ENCODE data around the gene ERP27. TPM values are rescaled to one million over a fixed set of nuclear protein-coding genes. Genes with fewer than 3 reads are reported as not detected.
A peak's percentile ranks its signal among the peaks of the same experiment; 100 is the strongest.

Gene ERP27
- total RNA-seq, 1 donor from 2014 or later: not detected

DNA sequence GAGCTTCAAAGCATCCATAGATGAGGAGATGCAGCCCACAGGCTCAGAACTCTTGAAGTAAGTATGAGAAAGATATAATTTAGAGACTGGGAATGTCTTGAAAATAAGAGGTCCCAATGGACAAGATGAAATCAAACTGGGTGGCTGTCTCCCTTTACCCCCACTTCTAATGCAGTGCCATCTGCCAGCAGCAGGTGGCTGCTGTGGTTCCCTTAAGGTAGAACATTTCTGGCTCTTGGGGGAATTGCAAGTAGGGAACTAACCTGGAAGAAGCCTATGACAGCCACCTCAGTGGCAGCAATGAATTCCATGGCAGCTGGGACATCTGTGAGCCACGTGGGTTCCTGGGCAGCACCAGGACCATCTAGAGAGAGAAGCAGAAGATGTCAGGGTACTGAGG lies 648 bp downstream of the ERP27 start:
- Histone ChIP-seq H2AFZ (replicated peaks) (no peak overlapping the region), H3K4me3 (no peak overlapping the region), H3K79me2 (ENCODE audit: low read depth) (no peaks in the 10 kb centered on the region), H3K36me3 (no peaks in the 10 kb centered on the region), H4K20me1 (ENCODE audit: low read depth) (no peaks in the 10 kb centered on the region), H3K4me1 (no peaks in the 10 kb centered on the region), H3K9ac (no peak overlapping the region), H3K4me2 (no peak overlapping the region), H3F3A (ENCODE audit: low read depth) (no peaks in the 10 kb centered on the region), H3K27ac (no peak overlapping the region), H3K9me3 (ENCODE audit: low read depth) (no peaks in the 10 kb centered on the region), H3K27me3 (no peaks in the 10 kb centered on the region)
- DNase-seq (ENCODE audit: low spot score): no peak
- no peaks in the 10 kb centered on the region for H3K36me3 Mint-ChIP-seq
- H3K27ac Mint-ChIP-seq: no peak overlapping the region
- H3K4me3 Mint-ChIP-seq: no peak overlapping the region
- H3K27me3 Mint-ChIP-seq (ENCODE audit: insufficient read depth, low read depth): peaks cover 5% of the 10 kb centered on the region
- no peak for TF ChIP-seq CTCF (IDR thresholded peaks at IDR 0.05)
- TF ChIP-seq EZH2 (IDR thresholded peaks at IDR 0.05): no peak
- TF ChIP-seq EZH2phosphoT487 (IDR thresholded peaks at IDR 0.05): no peak
- H3K9me3 Mint-ChIP-seq: no peaks in the 10 kb centered on the region
- H3K4me1 Mint-ChIP-seq: no peaks in the 10 kb centered on the region

DNA sequence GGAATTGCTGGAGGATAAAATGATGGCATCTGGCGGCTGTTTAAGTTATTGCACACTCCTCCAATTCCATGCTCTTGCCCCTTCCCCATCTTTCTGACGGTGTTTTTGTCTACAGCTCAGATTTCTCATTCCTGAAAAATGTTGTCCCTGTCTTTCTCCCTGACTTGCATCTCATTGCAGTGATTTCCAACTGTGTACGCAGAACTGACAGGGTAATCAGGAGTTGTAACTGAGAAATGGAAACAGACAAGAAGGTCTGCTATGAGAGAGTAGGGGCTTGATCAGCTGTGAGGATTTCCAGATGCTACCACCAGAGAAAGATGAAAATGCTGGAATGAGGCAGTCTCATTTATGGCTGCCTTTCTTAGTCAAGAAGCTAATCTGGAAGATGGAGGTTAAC lies 1.3 kb downstream of the ERP27 start:
- H3K4me3 Mint-ChIP-seq: no peak overlapping the region
- no peaks in the 10 kb centered on the region for H3K9me3 Mint-ChIP-seq
- H3K9ac ChIP-seq: no peak overlapping the region
- H3K4me3 ChIP-seq: no peak overlapping the region
- no peak overlapping the region for H3K27ac ChIP-seq
- no peaks in the 10 kb centered on the region for H3K27me3 ChIP-seq
- no peak for DNase-seq (ENCODE audit: low spot score)
- no peaks in the 10 kb centered on the region for H3K9me3 ChIP-seq (ENCODE audit: low read depth)
- no peaks in the 10 kb centered on the region for H3K36me3 Mint-ChIP-seq
- H3K4me1 Mint-ChIP-seq: no peaks in the 10 kb centered on the region
- H2AFZ ChIP-seq (replicated peaks): no peak overlapping the region
- H4K20me1 ChIP-seq (ENCODE audit: low read depth): no peaks in the 10 kb centered on the region
- no peak for TF ChIP-seq EZH2 (IDR thresholded peaks at IDR 0.05)
- TF ChIP-seq EZH2phosphoT487 (IDR thresholded peaks at IDR 0.05): no peak
- no peak for TF ChIP-seq CTCF (IDR thresholded peaks at IDR 0.05)
- H3K4me1 ChIP-seq: no peaks in the 10 kb centered on the region
- no peak overlapping the region for H3K27ac Mint-ChIP-seq
- H3K79me2 ChIP-seq (ENCODE audit: low read depth): no peaks in the 10 kb centered on the region
- H3K27me3 Mint-ChIP-seq (ENCODE audit: insufficient read depth, low read depth): peaks cover 5% of the 10 kb centered on the region
- H3K4me2 ChIP-seq: no peak overlapping the region
- no peaks in the 10 kb centered on the region for H3K36me3 ChIP-seq
- H3F3A ChIP-seq (ENCODE audit: low read depth): no peaks in the 10 kb centered on the region

- Histone ChIP-seq H3K79me2 (ENCODE audit: low read depth) (no peaks in the 10 kb centered on the region), H3K27me3 (no peaks in the 10 kb centered on the region), H3K9ac (no peak overlapping the region), H3K9me3 (ENCODE audit: low read depth) (no peaks in the 10 kb centered on the region), H3K36me3 (no peaks in the 10 kb centered on the region), H3K27ac (no peak overlapping the region), H3K4me3 (no peak overlapping the region), H3F3A (ENCODE audit: low read depth) (no peaks in the 10 kb centered on the region), H4K20me1 (ENCODE audit: low read depth) (no peaks in the 10 kb centered on the region), H3K4me2 (no peak overlapping the region), H3K4me1 (no peaks in the 10 kb centered on the region), H2AFZ (replicated peaks) (peak overlapping the region; percentile 61)
- H3K9me3 Mint-ChIP-seq: no peaks in the 10 kb centered on the region
- H3K36me3 Mint-ChIP-seq: no peaks in the 10 kb centered on the region
- H3K4me1 Mint-ChIP-seq: no peaks in the 10 kb centered on the region
- H3K27ac Mint-ChIP-seq: no peak overlapping the region
- H3K27me3 Mint-ChIP-seq (ENCODE audit: insufficient read depth, low read depth): peaks cover 5% of the 10 kb centered on the region
- DNase-seq (ENCODE audit: low spot score): peak; percentile 63
- H3K4me3 Mint-ChIP-seq: no peak overlapping the region
- TF ChIP-seq EZH2 (IDR thresholded peaks at IDR 0.05): no peak
- TF ChIP-seq EZH2phosphoT487 (IDR thresholded peaks at IDR 0.05): no peak
- peak; percentile 57 for TF ChIP-seq CTCF (IDR thresholded peaks at IDR 0.05)
These were observed 2.0 kb downstream of the ERP27 start for GRCh38 chr12:14936224-14936861.

Measured in neural progenitor cell (in vitro differentiated cells).